ENCODE results near the gene KLHL41. TPM values are rescaled to one million over a fixed set of nuclear protein-coding genes. Genes with fewer than 3 reads are reported as not detected.
"Not testable (repeated sequence)": the region's sequence is repeated elsewhere in the genome, so short reads cannot be mapped to it uniquely, and the experiment has no call there.

KLHL41 gene
- total and polyA plus RNA-seq, 12 donors, result 0.18 to 3.1 (median 0.55) TPM

DNA sequence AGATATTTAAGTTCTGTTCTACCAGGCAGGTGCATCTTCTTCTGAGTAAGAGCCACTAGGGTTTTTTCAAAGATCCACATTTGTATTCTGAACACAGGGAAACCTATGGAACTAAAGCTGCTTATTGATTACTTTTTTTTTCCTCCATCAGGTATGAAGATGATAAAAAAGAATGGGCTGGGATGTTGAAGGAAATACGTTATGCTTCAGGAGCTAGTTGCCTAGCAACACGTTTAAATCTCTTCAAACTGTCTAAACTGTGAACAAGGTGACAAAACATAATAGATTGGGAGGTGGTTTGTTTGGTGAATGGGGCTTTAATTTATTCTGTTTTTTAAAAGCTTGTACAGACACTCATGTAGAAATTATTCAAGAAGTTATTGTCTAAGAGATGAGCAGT is 15.9 kb downstream of the KLHL41 start:
- Histone ChIP-seq H3K9me3 (replicated peaks in 1 of 3) (no peaks in the 10 kb centered on the region), H3K4me1 (replicated peaks in 1 of 2) (no peaks in the 10 kb centered on the region), H3K27me3 (no peaks in the 10 kb centered on the region), H3K36me3 (replicated peaks in 1 of 2) (peaks cover 0 to 11% of the 10 kb centered on the region in 2 donors), H3K27ac (no peak overlapping the region), H3K4me3 (no peak overlapping the region)
- TF ChIP-seq CTCF (IDR thresholded peaks at IDR 0.05) (no peak), POLR2A (IDR thresholded peaks at IDR 0.05) (no peak)
- no peak for DNase-seq
- 85 to 88% (median 85%) methylated on average over 2 of the region's 2 CpGs for WGBS, 4 donors
- intact Hi-C loops (cut with DNase I), result no loop called here

DNA sequence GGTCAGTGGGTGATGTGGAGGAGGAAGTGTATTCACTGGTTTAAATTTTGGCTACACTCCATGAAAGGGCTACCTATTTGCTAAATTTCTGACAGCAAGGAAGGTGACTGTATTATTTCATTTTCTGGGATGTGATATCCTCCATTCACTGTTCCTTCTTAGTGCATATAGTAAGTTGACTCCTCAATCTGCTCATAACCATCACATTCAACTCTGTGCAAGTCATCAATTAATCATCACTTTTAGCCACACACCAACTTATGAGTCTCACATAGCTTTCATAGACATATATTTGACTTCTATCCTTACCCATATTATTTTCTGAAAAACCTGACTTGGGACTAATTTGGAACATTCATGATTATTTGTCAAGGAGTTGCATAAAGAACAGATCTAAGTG is 16.9 kb downstream of the KLHL41 start:
- intact Hi-C loops (cut with DNase I), result no loop called here
- peaks cover 0 to 7% of the 10 kb centered on the region in 2 donors for H3K36me3 ChIP-seq (replicated peaks in 1 of 2)
- no peaks in the 10 kb centered on the region for H3K27me3 ChIP-seq
- no peaks in the 10 kb centered on the region for H3K9me3 ChIP-seq (replicated peaks in 1 of 3)
- DNase-seq, result no peak
- H3K4me3 ChIP-seq, result no peak overlapping the region
- TF ChIP-seq POLR2A (IDR thresholded peaks at IDR 0.05) (no peak), CTCF (IDR thresholded peaks at IDR 0.05) (no peak)
- H3K4me1 ChIP-seq (replicated peaks in 1 of 2), result no peaks in the 10 kb centered on the region
- H3K27ac ChIP-seq, result no peak overlapping the region

GRCh38 chr2:169528271-169528701 is 18.8 kb downstream of the KLHL41 start:
- intact Hi-C loops (cut with DNase I), result no loop called here
- Histone ChIP-seq H3K27me3 (no peaks in the 10 kb centered on the region), H3K4me3 (no peak overlapping the region), H3K36me3 (replicated peaks in 1 of 2) (peaks cover 0 to 5% of the 10 kb centered on the region in 2 donors), H3K4me1 (replicated peaks in 1 of 2) (no peaks in the 10 kb centered on the region), H3K9me3 (replicated peaks in 1 of 3) (no peaks in the 10 kb centered on the region), H3K27ac (no peak overlapping the region)
- peak; percentile 49 to 89 (median 73) for DNase-seq
- 6 to 20% (median 13%) methylated on average over 2 of the region's 2 CpGs for WGBS, 4 donors
- peak; percentile 68 to 87 (median 77) for TF ChIP-seq CTCF (IDR thresholded peaks at IDR 0.05)
- no peak for TF ChIP-seq POLR2A (IDR thresholded peaks at IDR 0.05)

DNA sequence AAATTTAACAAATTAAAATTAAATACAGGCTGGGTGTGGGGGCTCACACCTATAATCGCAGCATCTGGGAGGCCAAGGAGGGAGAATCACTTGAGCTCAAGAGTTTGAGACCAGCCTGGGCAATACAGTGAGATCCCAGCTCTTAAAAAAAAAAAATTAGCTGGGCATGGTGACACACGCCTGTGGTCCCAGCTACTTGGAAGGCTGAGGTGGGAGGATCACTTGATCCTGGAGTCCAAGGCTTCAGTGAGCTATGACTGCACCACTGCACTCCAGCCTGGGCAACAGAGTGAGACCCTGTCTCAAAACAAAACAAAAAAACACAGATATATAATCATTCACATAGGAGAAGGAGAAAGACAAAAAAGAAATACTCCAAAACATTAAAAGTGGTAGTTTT is 30.0 kb downstream of the KLHL41 start:
- intact Hi-C loops (cut with DNase I); H3K9me3 ChIP-seq (replicated peaks in 1 of 3); H3K4me3 ChIP-seq; H3K36me3 ChIP-seq (replicated peaks in 1 of 2); H3K4me1 ChIP-seq (replicated peaks in 1 of 2); H3K27me3 ChIP-seq; DNase-seq; H3K27ac ChIP-seq: not testable (repeated sequence)
- WGBS, 4 donors, result 94 to 100% (median 96%) methylated on average over 2 of the region's 2 CpGs

GRCh38 chr2:169540146-169540545 is 30.6 kb downstream of the KLHL41 start:
- DNase-seq, result no peak
- Histone ChIP-seq H3K27ac (no peak overlapping the region), H3K27me3 (no peaks in the 10 kb centered on the region), H3K4me3 (no peak overlapping the region), H3K36me3 (replicated peaks in 1 of 2) (no peaks in the 10 kb centered on the region), H3K9me3 (replicated peaks in 1 of 3) (no peaks in the 10 kb centered on the region), H3K4me1 (replicated peaks in 1 of 2) (no peaks in the 10 kb centered on the region)
- no peak for TF ChIP-seq CTCF (IDR thresholded peaks at IDR 0.05)
- TF ChIP-seq POLR2A (IDR thresholded peaks at IDR 0.05), result no peak
- WGBS, 4 donors, result 85 to 90% (median 87%) methylated on average over 2 of the region's 2 CpGs
- intact Hi-C loops (cut with DNase I), result no loop called here

Data from adrenal gland (tissue), 12 donors.